Activated naive CD8-positive, alpha-beta T cell treated with anti-CD3 and anti-CD28 coated beads, Interleukin-2, amount 10 ng/mL, durations not matched to agents 7 days and 5 days (primary cell): ENCODE measurements around the gene SPATA31E1. TPM values are rescaled to one million over a fixed set of nuclear protein-coding genes. Genes with fewer than 3 reads are reported as not detected.

ENCODE experiments used
- ATAC-seq: fragments of 150-1000 bp; cut with Tn5 transposase; one replicate; pipeline ENCODE4 v1.10.0; 2021; ENCODE audit warnings: low read depth, moderate library complexity
- POLR2A ChIA-PET: fragments of 350-600 bp; sonication (Branson Sonifier 250); formaldehyde crosslinking; loops from one replicate; lab custom pipeline; 2021; ENCODE audit warnings: antibody characterized with exemption; lab: Charles Lee
- DNase-seq: peaks from one replicate; pipeline ENCODE4 v3.0.0; 2021
- H3K27ac Mint-ChIP-seq: one replicate; pipeline ENCODE4 v1.8.0; 2022; ENCODE audit warnings: mild to moderate bottlenecking, mixed read lengths
- H3K27me3 Mint-ChIP-seq: one replicate; pipeline ENCODE4 v1.8.0; 2022; ENCODE audit warnings: mild to moderate bottlenecking, moderate library complexity, mixed read lengths
- H3K36me3 Mint-ChIP-seq: one replicate; pipeline ENCODE4 v1.8.0; 2021; ENCODE audit warnings: mild to moderate bottlenecking, mixed read lengths
- H3K4me1 Mint-ChIP-seq: one replicate; pipeline ENCODE4 v1.8.0; 2021; ENCODE audit warnings: mixed read lengths
- H3K4me3 Mint-ChIP-seq: one replicate; pipeline ENCODE4 v1.8.0; 2022; ENCODE audit warnings: mild to moderate bottlenecking, moderate library complexity, mixed read lengths
- H3K9me3 Mint-ChIP-seq: one replicate; pipeline ENCODE4 v1.8.0; 2021; ENCODE audit warnings: mixed read lengths
- total RNA-seq, 2 experiments: library from RNA; stranded (reverse); gene quantifications; one replicate each; pipeline ENCODE4 v1.2.3, GENCODE V29; 2021

SPATA31E1 gene
- total RNA-seq, 2 experiments from 2014 or later, result not detected

DNA sequence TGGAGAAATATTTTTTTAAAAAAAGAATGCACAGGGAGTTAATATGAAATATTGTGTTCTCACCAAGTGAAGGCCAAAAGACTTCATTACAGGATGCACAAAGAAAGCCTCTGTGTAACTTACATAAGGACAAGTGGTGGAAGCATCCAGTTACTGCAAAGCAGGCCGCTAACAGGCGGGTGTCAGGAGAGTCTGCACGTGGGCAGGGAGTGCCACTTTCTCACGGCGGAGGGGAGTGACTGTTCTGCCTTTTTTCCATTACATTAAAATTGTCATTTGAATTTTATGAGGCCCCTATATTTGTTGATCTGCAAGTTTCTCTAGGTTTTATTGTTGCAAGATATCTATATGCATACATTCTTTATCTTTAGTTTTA lies 28.1 kb upstream of the SPATA31E1 start:
- ATAC-seq, result no peak
- Mint-ChIP-seq H3K4me3 (no peak overlapping the region), H3K36me3 (no peaks in the 10 kb centered on the region), H3K9me3 (peaks cover 2% of the 10 kb centered on the region), H3K27me3 (no peaks in the 10 kb centered on the region), H3K27ac (no peak overlapping the region), H3K4me1 (no peaks in the 10 kb centered on the region)
- POLR2A ChIA-PET, result no interaction called here
- DNase-seq, result no peak

DNA sequence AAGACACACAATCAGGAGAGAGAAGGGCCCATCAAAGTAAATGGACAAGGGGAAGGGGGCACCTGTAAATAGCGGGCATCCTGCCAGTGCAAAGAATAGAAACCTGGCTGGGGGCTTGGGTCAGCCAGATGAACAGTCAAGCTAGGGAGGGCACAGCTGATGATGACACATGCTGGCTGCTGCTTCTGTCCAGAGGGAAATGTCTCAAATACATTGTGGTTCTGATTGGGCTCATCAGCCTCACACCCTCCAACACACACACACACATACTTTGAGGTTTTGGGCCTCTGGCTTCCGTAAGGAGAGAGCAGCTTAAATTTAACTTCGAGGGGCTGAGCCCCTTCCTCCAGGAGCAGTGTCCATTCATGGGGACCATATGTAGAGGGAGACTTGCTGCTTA lies 27.6 kb upstream of the SPATA31E1 start:
- Mint-ChIP-seq H3K36me3 (no peaks in the 10 kb centered on the region), H3K9me3 (peaks cover 2% of the 10 kb centered on the region), H3K4me3 (no peak overlapping the region), H3K27me3 (no peaks in the 10 kb centered on the region), H3K27ac (no peak overlapping the region), H3K4me1 (no peaks in the 10 kb centered on the region)
- DNase-seq, result no peak
- POLR2A ChIA-PET, result no interaction called here
- no peak for ATAC-seq

DNA sequence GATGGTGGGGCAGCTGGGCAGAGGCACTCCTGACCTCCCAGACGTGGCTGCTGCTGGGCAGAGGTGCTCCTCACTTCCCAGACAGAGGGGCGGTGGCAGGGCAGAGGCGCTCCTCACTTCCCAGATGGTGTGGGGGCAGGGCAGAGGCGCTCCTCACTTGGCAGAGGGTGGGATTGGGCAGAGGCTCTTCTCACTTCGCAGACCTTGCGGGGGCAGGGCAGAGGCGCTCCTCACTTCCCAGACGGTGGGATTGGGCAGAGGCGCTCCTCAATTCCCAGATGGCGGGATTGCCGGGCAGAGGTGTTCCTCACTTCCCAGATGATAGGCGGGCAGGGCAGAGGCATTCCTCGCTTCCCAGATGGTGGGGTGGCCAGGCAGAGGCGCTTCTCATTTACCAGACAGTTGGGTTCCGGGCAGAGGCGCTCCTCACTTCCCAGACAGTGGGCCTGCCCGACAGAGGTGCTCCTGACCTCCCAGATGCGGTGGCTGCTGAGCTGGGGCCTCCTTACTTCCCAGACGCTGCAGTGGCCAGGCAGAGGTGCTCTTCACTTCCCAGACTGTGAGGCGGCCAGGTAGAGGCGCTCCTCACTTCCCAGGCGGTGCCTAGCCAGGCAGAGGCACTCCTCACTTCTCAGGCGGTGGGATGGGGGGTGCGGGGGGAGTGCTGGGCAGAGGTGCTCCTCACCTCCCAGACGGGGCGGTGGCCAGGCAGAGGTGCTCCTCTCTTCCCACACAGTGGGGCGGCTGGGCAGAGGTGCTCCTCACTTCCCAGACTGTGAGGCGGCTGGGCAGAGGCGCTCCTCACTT lies 25.3 kb upstream of the SPATA31E1 start:
- H3K27ac Mint-ChIP-seq, result no peak overlapping the region
- no peaks in the 10 kb centered on the region for H3K4me1 Mint-ChIP-seq
- peaks cover 5% of the 10 kb centered on the region for H3K9me3 Mint-ChIP-seq
- H3K4me3 Mint-ChIP-seq, result no peak overlapping the region
- POLR2A ChIA-PET, result no interaction called here
- H3K27me3 Mint-ChIP-seq, result no peaks in the 10 kb centered on the region
- DNase-seq (no peak), ATAC-seq (no peak)
- no peaks in the 10 kb centered on the region for H3K36me3 Mint-ChIP-seq

DNA sequence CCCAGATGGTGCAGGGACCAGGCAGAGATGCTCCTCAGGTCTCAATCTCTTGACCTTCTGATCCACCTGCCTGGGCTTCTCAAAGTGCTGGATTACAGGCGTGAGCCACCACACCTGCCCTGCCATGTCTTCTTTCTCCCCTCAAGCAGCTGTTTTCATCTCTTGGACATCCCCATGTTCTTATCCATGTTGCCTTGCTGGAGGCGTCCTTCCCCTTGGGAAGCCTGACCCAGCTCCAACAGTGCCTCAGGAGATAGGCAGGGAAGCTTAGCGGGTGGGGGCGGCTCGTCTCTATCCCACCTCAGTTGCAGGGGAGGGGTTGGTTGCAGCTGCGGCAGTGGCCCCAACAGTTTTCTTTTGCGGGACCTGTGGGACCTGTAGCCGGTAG lies 24.7 kb upstream of the SPATA31E1 start:
- POLR2A ChIA-PET, result no interaction called here
- H3K27me3 Mint-ChIP-seq, result no peaks in the 10 kb centered on the region
- DNase-seq, result no peak
- H3K4me3 Mint-ChIP-seq, result no peak overlapping the region
- peaks cover 5% of the 10 kb centered on the region for H3K9me3 Mint-ChIP-seq
- no peak for ATAC-seq
- H3K36me3 Mint-ChIP-seq, result no peaks in the 10 kb centered on the region
- H3K4me1 Mint-ChIP-seq, result no peaks in the 10 kb centered on the region
- H3K27ac Mint-ChIP-seq, result no peak overlapping the region

DNA sequence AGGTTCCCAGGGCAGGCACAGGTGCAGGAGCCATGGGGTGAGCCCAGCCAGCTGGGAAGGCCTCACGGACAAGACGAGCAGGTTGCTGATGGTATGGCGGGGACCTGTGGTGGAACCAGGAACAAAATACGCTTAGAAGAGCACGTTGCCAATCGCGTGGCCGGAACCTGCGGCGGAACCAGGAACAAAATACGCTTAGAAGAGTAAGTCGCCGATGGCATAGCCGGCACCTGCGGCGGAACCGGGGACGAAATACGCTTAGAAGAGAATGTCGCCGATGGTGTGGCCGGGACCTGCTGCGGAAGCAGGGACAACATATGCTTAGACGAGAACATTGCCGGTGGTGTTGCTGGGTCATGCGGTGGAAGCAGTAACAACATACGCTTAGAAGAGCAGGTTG lies 23.5 kb upstream of the SPATA31E1 start:
- Mint-ChIP-seq H3K36me3 (no peaks in the 10 kb centered on the region), H3K9me3 (peaks cover 5% of the 10 kb centered on the region)

DNA sequence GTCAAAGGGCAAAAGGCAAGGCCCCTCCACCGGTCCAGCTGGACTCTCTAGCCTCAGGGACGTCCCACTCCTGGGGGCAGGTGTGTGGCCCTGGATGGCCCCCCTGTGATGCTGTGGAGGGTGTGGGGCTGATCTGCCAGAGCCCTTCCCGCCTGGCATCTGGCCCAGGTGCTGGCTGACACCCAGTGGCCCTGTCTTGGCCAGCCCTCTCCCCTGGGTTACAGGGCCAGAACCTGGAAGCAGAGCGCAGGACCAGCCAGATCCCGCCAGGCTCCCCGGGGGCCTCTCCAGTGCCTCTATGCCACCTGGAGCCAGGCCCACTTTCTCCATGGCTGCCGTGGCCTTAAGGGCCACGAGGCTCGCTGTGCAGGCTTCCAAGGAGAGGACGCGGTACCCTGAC lies 22.9 kb upstream of the SPATA31E1 start:
- peaks cover 5% of the 10 kb centered on the region for H3K9me3 Mint-ChIP-seq
- POLR2A ChIA-PET, result no interaction called here
- ATAC-seq, result no peak
- H3K36me3 Mint-ChIP-seq, result no peaks in the 10 kb centered on the region
- no peak overlapping the region for H3K4me3 Mint-ChIP-seq
- no peaks in the 10 kb centered on the region for H3K4me1 Mint-ChIP-seq
- no peak overlapping the region for H3K27ac Mint-ChIP-seq
- DNase-seq, result no peak
- peaks cover 2% of the 10 kb centered on the region for H3K27me3 Mint-ChIP-seq

More for the DNA sequence above, 23.5 kb upstream of the SPATA31E1 start:
- Mint-ChIP-seq H3K27ac (no peak overlapping the region), H3K27me3 (peaks cover under 1% of the 10 kb centered on the region), H3K4me3 (no peak overlapping the region), H3K4me1 (no peaks in the 10 kb centered on the region)
- POLR2A ChIA-PET, result no interaction called here
- ATAC-seq, result no peak
- no peak for DNase-seq

DNA sequence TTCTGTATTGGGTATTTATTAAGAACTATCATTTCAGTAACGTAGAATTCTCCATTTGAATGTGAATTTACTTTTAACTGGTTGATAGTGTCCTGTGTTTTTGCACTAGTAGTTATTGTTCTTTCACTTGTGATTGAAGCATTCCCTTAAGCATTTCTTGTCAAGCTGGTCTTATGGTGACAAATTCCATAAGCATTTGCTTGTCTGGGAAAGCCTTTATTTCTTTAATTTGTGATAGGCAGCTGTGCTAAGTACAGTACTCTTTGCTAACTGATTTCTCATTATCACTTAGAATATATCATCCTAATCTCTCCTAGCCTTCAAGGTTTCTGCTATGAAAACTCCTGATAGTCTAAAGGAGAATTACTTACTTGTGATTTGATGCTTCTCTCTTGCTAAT lies 21.3 kb upstream of the SPATA31E1 start:
- H3K27me3 Mint-ChIP-seq, result peaks cover 2% of the 10 kb centered on the region
- POLR2A ChIA-PET, result no interaction called here
- no peak for ATAC-seq
- no peaks in the 10 kb centered on the region for H3K36me3 Mint-ChIP-seq
- no peak overlapping the region for H3K27ac Mint-ChIP-seq
- DNase-seq, result no peak
- H3K4me1 Mint-ChIP-seq, result no peaks in the 10 kb centered on the region
- peaks cover 5% of the 10 kb centered on the region for H3K9me3 Mint-ChIP-seq
- H3K4me3 Mint-ChIP-seq, result no peak overlapping the region

DNA sequence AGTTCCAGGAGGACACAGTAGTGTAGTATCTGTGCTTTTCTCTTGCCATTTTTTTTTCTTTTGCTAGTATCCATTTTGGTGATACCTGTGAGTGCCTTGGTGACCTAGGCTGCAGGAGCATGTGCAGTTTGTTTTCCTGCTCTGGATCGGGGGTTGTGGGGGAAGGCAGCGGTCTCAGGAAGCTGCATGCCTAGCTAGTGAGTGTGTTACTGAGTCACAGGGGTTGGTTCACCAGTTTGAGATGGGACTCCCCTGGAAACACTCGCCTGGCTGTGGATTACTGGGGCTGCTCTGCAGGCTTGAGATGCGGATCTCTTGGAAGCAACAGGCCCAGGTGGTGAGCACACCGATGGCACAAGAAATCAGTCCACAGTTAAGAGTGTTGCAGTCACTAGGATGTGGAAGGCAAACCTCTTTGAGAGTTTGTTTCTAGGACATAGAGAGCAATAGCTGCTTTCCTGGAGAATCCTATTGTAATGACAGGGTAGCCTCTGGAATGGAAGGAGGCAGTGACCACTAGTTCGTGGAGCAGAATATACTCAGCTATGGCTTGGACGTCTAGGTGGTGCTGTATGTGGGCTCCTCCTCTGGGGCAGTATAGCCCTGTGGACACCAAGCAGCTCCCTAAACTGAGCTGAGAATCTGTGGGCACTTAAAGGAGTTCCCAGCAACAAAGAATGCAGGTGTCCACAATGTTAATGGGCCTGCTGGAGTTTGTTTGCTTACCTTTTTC lies 20.0 kb upstream of the SPATA31E1 start:
- Mint-ChIP-seq H3K27ac (no peak overlapping the region), H3K4me1 (no peaks in the 10 kb centered on the region), H3K4me3 (no peak overlapping the region), H3K27me3 (peaks cover 2% of the 10 kb centered on the region), H3K36me3 (no peaks in the 10 kb centered on the region), H3K9me3 (peaks cover 5% of the 10 kb centered on the region)
- POLR2A ChIA-PET, result no interaction called here
- DNase-seq, result no peak
- ATAC-seq, result no peak

DNA sequence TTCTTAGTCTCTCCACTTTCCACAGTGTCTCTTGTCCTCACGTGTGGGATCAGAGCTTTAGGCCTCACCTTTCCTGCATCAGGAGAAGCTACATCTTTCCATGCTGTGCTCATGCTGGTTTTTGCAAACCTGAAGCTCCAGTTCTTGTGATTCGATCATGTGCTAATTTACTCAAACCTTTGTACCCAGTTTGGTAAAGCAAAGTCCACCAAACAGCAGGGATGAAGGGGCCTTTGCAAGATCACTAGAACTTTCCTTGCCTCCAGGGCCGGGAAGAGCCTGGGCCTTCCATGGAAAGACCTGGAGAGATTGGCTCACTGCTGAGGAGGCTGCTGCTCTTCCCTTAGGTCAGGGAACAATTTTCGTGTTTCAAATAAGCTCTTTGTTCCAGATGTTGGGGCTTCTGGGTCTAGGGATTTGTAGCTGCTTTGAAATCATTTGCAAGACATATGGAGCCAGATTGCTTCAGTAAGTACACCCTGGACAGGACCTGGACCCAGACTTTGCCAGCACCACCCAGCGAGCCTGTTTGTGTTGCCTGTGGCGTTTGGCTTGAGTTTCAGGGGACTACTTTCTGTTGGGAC lies 18.7 kb upstream of the SPATA31E1 start:
- ATAC-seq (no peak), DNase-seq (no peak)
- Mint-ChIP-seq H3K36me3 (no peaks in the 10 kb centered on the region), H3K4me1 (no peaks in the 10 kb centered on the region), H3K4me3 (no peak overlapping the region), H3K9me3 (peaks cover 5% of the 10 kb centered on the region), H3K27ac (no peak overlapping the region), H3K27me3 (peaks cover 2% of the 10 kb centered on the region)
- POLR2A ChIA-PET, result no interaction called here

DNA sequence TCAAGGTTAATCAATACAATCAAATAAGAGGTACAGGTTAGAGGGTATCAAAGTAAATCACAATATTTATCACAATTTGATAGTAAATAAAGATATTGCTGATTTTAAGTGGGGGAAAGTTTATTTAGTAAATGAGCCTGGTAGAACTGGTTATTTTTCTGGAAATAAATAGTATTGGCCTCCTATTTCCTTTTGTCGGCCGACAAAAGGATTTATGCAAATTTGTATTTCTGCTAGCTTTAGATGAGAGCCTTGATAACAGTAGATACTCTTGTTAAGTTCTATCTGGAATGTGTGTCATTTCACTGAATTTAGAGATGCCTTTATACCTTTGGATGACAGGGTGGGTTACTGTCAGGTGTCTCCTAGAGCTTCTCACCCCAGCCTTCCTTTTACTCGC lies 17.8 kb upstream of the SPATA31E1 start:
- POLR2A ChIA-PET, result no interaction called here
- no peak for DNase-seq
- Mint-ChIP-seq H3K27ac (no peak overlapping the region), H3K4me1 (peaks cover 2% of the 10 kb centered on the region), H3K27me3 (peaks cover 2% of the 10 kb centered on the region), H3K36me3 (no peaks in the 10 kb centered on the region), H3K4me3 (no peak overlapping the region), H3K9me3 (peaks cover 6% of the 10 kb centered on the region)
- ATAC-seq, result no peak

DNA sequence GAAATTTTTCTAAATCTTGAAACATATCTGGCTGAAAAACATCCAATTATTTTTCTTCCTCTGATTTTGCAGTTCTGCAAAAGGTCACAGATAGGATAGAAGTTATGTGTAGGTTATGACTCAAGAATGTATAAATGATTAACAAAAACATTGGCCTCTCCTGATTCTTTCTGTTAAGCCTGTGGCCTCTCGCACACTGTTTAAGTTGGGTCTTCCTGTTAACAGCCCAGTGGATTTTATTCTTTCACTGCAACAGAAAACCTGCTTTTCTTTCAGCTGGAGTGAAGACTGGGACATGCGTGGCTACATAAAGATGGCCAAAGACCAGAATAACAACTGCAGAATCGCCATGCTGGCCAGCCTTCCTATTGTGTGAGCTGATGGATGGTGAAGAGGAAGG lies 17.1 kb upstream of the SPATA31E1 start:
- POLR2A ChIA-PET, result no interaction called here
- Mint-ChIP-seq H3K27ac (no peak overlapping the region), H3K9me3 (peaks cover 5% of the 10 kb centered on the region), H3K4me3 (no peak overlapping the region), H3K4me1 (peaks cover 2% of the 10 kb centered on the region), H3K36me3 (no peaks in the 10 kb centered on the region), H3K27me3 (peaks cover 2% of the 10 kb centered on the region)
- DNase-seq (no peak), ATAC-seq (no peak)

DNA sequence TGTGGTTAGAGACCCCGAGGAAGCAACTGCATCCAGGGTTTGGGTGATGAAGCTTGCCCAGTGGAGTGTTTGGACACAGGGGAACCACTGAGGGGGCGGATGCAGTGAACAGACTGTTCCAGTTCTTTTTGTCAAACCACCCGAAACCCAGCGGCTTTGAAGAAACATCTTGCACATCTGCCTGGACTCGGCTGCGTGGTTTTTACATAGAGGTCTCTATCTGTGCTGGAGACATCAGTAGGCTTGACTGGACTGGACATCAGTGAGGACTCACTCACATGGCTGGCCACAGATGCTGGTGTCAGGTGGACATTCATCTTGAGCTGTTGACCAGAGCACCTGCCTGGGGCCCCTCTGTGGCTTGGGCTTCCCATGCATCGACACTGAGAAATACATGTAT lies 15.3 kb upstream of the SPATA31E1 start:
- Mint-ChIP-seq H3K4me1 (peaks cover 2% of the 10 kb centered on the region), H3K27me3 (peaks cover 2% of the 10 kb centered on the region), H3K36me3 (no peaks in the 10 kb centered on the region), H3K27ac (no peak overlapping the region), H3K9me3 (peaks cover 3% of the 10 kb centered on the region), H3K4me3 (no peak overlapping the region)
- DNase-seq (no peak), ATAC-seq (no peak)
- POLR2A ChIA-PET, result no interaction called here

DNA sequence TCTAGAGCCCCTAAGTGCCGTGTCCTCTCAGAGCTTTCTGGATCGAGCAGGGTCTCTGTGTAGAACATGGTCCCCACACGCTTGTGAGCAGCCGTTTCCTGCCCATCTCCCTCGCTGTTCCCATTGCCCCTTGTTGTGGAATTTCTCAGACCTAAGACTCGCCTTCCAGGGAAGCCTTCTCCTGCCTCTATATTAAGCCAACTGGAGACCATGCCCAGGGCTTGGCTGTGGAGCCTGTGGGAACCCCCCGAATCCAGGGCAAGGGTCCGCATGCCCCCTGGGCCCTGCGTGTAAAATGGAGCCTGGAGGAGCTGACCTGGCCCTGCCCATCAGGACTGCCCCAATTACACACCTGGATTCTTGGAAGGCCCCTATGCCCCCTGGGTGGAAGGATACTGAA lies 14.5 kb upstream of the SPATA31E1 start:
- Mint-ChIP-seq H3K4me3 (no peak overlapping the region), H3K27ac (no peak overlapping the region), H3K4me1 (peaks cover 2% of the 10 kb centered on the region), H3K36me3 (no peaks in the 10 kb centered on the region), H3K27me3 (peaks cover 2% of the 10 kb centered on the region), H3K9me3 (peaks cover 3% of the 10 kb centered on the region)
- POLR2A ChIA-PET, result no interaction called here
- ATAC-seq (no peak), DNase-seq (no peak)

DNA sequence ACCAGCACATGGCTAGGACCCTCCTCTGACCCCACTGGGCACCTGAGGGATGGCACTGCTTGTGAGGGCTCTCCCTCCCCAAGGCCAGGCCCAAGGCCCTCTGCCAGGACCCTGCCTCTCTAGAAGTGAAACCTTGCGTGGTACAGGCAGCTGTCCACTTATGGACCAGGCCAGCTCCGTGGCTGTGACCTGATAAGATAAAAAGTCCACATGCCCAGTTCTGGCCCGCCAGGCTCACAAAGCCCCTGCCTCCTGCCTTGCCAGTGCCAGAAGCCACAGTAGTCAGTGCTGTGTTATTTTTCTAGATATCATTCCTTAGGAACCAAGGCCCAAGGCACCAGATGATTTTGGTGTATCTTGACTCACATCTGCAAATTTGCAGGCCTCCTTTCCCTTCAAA lies 14.0 kb upstream of the SPATA31E1 start:
- Mint-ChIP-seq H3K36me3 (no peaks in the 10 kb centered on the region), H3K27me3 (peaks cover 2% of the 10 kb centered on the region), H3K4me1 (peaks cover 2% of the 10 kb centered on the region), H3K27ac (no peak overlapping the region), H3K4me3 (no peak overlapping the region), H3K9me3 (peaks cover 3% of the 10 kb centered on the region)
- POLR2A ChIA-PET, result no interaction called here
- no peak for DNase-seq
- no peak for ATAC-seq
